Stomach (tissue), 9 donors: Measurements from ENCODE around the gene CLN3. TPM values are rescaled to one million over a fixed set of nuclear protein-coding genes. Genes with fewer than 3 reads are reported as not detected.
"Not testable (repeated sequence)": the region's sequence is repeated elsewhere in the genome, so short reads cannot be mapped to it uniquely, and the experiment has no call there.

ENCODE experiments used
- DNase-seq, 2 donors: peaks; one replicate each; pipeline versions ENCODE4 v3.0.0 to v3.0.0-alpha.2; 2013 to 2019
- H3K27ac ChIP-seq, 5 donors: fragments of 200-600 bp in 4 of 5; sonication (generic) in 4 of 5; one replicate each; pipeline ENCODE4 v1.5.1; 2013 to 2019; ENCODE audit warnings: mild to moderate bottlenecking in 1 of 5, moderate library complexity in 1 of 5
- H3K27me3 ChIP-seq, 3 donors: fragments of 200-600 bp; sonication (generic); one replicate each; pipeline ENCODE4 v1.5.1; 2017 to 2019; ENCODE audit warnings: mixed run types in 1 of 3
- H3K36me3 ChIP-seq, 4 donors: fragments of 200-600 bp; sonication (generic); 1 replicate in 3 of 4; 2 replicates in 1 of 4; pipeline ENCODE4 v1.5.1; 2016 to 2019
- H3K4me1 ChIP-seq, 4 donors: fragments of 200-600 bp; sonication (generic); one replicate each; pipeline ENCODE4 v1.5.1; 2016 to 2019
- H3K4me3 ChIP-seq, 4 donors: fragments of 200-600 bp; sonication (generic) in 3 of 4; one replicate each; pipeline ENCODE4 v1.5.1; 2016 to 2019; ENCODE audit warnings: mild to moderate bottlenecking in 1 of 4
- H3K9me3 ChIP-seq, 4 donors: fragments of 200-600 bp; sonication (generic); one replicate each; pipeline ENCODE4 v1.5.1; 2016 to 2019
- EP300 ChIP-seq: sonication (generic); formaldehyde crosslinking; IDR thresholded peaks from one replicate; pipeline ENCODE4 v1.6.1; 2017; ENCODE audit warnings: antibody characterized with exemption
- POLR2A ChIP-seq, 4 donors: fragments of 450-650 bp; IDR thresholded peaks; one replicate each; pipeline ENCODE4 v1.6.1; 2016; ENCODE audit warnings: antibody characterized with exemption in 4 of 4, control low read depth in 2 of 4, mild to moderate bottlenecking in 1 of 4, moderate library complexity in 1 of 4
- POLR2AphosphoS5 ChIP-seq, 3 donors: sonication (generic); formaldehyde crosslinking; IDR thresholded peaks; one replicate each; pipeline ENCODE4 v1.6.1; 2016; ENCODE audit warnings: antibody characterized with exemption in 3 of 3
- WGBS, 5 donors: extraction: QIAGEN DNeasy Blood & Tissue Kit in 3 of 5; methylation state at CpG; one replicate each; pipeline versions ENCODE4 v1.1.5 to v1.1.7; 2013 to 2018; 5-methylcytosine and 5-hydroxymethylcytosine counted together
- intact Hi-C: fragments of 100-400 bp; cut with DNase I; formaldehyde crosslinking; loops from one replicate; pipeline ENCODE4 v1.15.1; 2023; ENCODE audit warnings: low total_unique reads
- polyA plus RNA-seq, 3 donors: library from polyadenylated mRNA; stranded (reverse); fragments of 200-250 nt; gene quantifications; one replicate each; pipeline ENCODE4 v1.2.3, GENCODE V29; 2013
- total RNA-seq, 5 donors: library from RNA; depleted of rRNA; stranded (reverse); fragments of >200 nt; gene quantifications; one replicate each; pipeline versions ENCODE4 v1.1.0 to v1.2.3, GENCODE V29; 2014 to 2016
- TF ChIP-seq, protein P1 (sequence below), 7 experiments: fragments of 450-650 bp in 4 of 7; fragments of 200-600 bp in 3 of 7; sonication (generic) in 3 of 7; IDR thresholded peaks; one replicate each; pipeline ENCODE4 v1.5.1; 2016 to 2019; ENCODE audit warnings: antibody characterized with exemption in 7 of 7, control low read depth in 2 of 7, mild to moderate bottlenecking in 1 of 7
- donor health status: healthy with polysubstance abuse.
- donor health status: Bipolar disorder and iron deficiency.
- donor health status: healthy.

CLN3 gene
- total and polyA plus RNA-seq, 8 donors: 6.6 to 55.6 (median 21.4) TPM

GRCh38 chr16:28502290-28502689 is 10.4 kb upstream of the CLN3 start:
- H3K36me3 ChIP-seq: peaks cover 0 to 7% (median 0%) of the 10 kb centered on the region in 4 donors
- H3K9me3 ChIP-seq: no peaks in the 10 kb centered on the region
- H3K4me1 ChIP-seq: peaks cover 0 to 3% (median 0%) of the 10 kb centered on the region in 4 donors
- no peak overlapping the region for H3K4me3 ChIP-seq
- no peak overlapping the region for H3K27ac ChIP-seq
- intact Hi-C loops: no loop called here
- 65 to 71% (median 70%) methylated on average over 2 of the region's 2 CpGs for WGBS, 5 donors
- H3K27me3 ChIP-seq: peaks cover 0 to 13% (median 0%) of the 10 kb centered on the region in 3 donors
- TF ChIP-seq, protein P1, sequence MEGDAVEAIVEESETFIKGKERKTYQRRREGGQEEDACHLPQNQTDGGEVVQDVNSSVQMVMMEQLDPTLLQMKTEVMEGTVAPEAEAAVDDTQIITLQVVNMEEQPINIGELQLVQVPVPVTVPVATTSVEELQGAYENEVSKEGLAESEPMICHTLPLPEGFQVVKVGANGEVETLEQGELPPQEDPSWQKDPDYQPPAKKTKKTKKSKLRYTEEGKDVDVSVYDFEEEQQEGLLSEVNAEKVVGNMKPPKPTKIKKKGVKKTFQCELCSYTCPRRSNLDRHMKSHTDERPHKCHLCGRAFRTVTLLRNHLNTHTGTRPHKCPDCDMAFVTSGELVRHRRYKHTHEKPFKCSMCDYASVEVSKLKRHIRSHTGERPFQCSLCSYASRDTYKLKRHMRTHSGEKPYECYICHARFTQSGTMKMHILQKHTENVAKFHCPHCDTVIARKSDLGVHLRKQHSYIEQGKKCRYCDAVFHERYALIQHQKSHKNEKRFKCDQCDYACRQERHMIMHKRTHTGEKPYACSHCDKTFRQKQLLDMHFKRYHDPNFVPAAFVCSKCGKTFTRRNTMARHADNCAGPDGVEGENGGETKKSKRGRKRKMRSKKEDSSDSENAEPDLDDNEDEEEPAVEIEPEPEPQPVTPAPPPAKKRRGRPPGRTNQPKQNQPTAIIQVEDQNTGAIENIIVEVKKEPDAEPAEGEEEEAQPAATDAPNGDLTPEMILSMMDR (IDR thresholded peaks at IDR 0.05): no peak
- TF ChIP-seq POLR2A (IDR thresholded peaks at IDR 0.05): no peak
- TF ChIP-seq POLR2AphosphoS5 (IDR thresholded peaks at IDR 0.05): no peak
- no peak for TF ChIP-seq EP300
- no peak for DNase-seq

GRCh38 chr16:28501258-28502232 is 9.7 kb upstream of the CLN3 start:
- Histone ChIP-seq H3K36me3 (peaks cover 0 to 7% (median 0%) of the 10 kb centered on the region in 4 donors), H3K4me1 (peaks cover 0 to 7% (median 0%) of the 10 kb centered on the region in 4 donors), H3K27ac (no peak overlapping the region), H3K4me3 (no peak overlapping the region), H3K27me3 (peaks cover 0 to 8% (median 0%) of the 10 kb centered on the region in 3 donors), H3K9me3 (no peaks in the 10 kb centered on the region)
- DNase-seq: no peak
- intact Hi-C loops: no loop called here
- 84 to 92% (median 87%) methylated on average over 19 of the region's 19 CpGs for WGBS, 5 donors
- no peak for TF ChIP-seq EP300
- TF ChIP-seq, protein P1 (IDR thresholded peaks at IDR 0.05): no peak
- TF ChIP-seq POLR2A (IDR thresholded peaks at IDR 0.05): no peak
- TF ChIP-seq POLR2AphosphoS5 (IDR thresholded peaks at IDR 0.05): no peak

- intact Hi-C loops, H3K36me3 ChIP-seq, H3K9me3 ChIP-seq, H3K27me3 ChIP-seq, DNase-seq, H3K4me3 ChIP-seq, H3K27ac ChIP-seq: not testable (repeated sequence)
- H3K4me1 ChIP-seq: peaks cover 0 to 14% (median 0%) of the 10 kb centered on the region in 4 donors
- 82 to 87% (median 85%) methylated on average over 17 to 18 of the region's 18 CpGs for WGBS, 5 donors
Measured at GRCh38 chr16:28500476-28501180, 8.8 kb upstream of the CLN3 start.

DNA sequence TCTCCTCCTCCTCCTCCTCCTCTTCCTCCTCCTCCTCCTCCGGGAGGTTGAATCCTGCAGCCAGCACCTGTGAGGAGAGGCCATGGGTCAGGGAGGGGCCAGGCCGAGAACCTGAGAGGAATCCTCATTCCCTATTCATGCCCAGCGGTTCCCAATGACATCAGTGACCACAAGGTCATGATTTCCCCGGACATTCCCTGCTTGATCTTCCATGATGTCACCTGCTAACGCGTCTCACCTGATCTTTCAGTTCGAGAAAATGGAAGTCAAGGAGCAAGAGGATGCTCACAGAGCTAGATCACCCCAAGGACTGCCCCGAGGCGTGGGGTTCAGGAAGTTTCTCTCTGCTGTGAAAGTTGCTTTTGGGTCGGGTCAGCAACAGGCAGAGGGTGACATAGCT is 8.0 kb upstream of the CLN3 start:
- Histone ChIP-seq H3K4me1 (peaks cover 0 to 14% (median 0%) of the 10 kb centered on the region in 4 donors), H3K36me3 (peaks cover 0 to 7% (median 0%) of the 10 kb centered on the region in 4 donors), H3K27ac (no peak overlapping the region), H3K4me3 (no peak overlapping the region), H3K9me3 (no peaks in the 10 kb centered on the region), H3K27me3 (peaks cover 0 to 5% (median 0%) of the 10 kb centered on the region in 3 donors)
- whole genome bisulfite sequencing, 5 donors: 71 to 78% (median 73%) methylated on average over 9 to 10 of the region's 10 CpGs
- DNase-seq: no peak
- intact Hi-C loops: no loop called here
- TF ChIP-seq EP300 (no peak), POLR2AphosphoS5 (IDR thresholded peaks at IDR 0.05) (no peak), POLR2A (IDR thresholded peaks at IDR 0.05) (no peak)
- TF ChIP-seq, protein P1 (IDR thresholded peaks at IDR 0.05): no peak
